Measurements from ENCODE around the gene BSPRY.
"Not testable (repeated sequence)": the region's sequence is repeated elsewhere in the genome, so short reads cannot be mapped to it uniquely, and the experiment has no call there.

DNA sequence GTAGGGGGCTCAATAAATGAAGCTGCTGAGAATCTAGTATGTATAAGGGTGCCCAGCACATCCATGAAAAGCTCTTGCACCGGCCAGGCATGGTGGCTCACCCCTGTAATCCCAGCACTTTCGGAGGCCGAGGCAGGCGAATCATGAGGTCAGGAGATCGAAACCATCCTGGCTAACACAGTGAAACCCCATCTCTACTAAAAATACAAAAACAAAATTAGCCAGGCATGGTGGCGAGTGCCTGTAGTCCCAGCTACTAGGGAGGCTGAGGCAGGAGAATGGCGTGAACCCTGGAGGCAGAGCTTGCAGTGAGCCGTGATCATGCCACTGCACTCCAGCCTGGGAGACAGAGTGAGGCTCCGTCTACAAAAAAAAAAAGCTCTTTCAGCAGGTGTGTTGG is 57.0 kb downstream of the BSPRY start:
- not testable (repeated sequence) for TF ChIP-seq CTCF, POLR2AphosphoS5 (IDR thresholded peaks at IDR 0.05)
